ENCODE measurements around the gene CRACR2B.

Gene CRACR2B

GRCh38 chr11:811446-812245 lies 16.1 kb upstream of the CRACR2B start:
- DNase-seq = no peak

- DNase-seq = no peak
Observed at GRCh38 chr11:812390-812789, 15.3 kb upstream of the CRACR2B start.

DNA sequence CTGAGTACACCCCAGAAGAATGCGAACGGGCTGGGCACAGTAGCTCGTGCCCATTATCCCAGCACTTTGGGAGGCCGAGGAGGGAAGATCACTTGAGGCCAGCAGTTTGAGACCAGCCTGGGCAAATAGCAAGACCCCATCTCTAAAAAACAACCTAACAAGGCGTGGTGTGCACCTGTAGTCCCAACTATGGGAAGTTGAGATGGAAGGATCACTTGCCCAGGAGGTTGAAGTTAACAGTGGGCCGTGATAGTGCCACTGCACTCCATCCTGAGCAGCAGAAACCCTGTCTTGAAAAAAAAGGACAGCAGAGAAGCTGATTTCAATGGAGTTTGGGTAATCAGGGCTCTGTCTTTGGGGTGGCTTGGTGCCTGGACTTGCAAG lies 14.7 kb upstream of the CRACR2B start:
- no peak for DNase-seq

DNA sequence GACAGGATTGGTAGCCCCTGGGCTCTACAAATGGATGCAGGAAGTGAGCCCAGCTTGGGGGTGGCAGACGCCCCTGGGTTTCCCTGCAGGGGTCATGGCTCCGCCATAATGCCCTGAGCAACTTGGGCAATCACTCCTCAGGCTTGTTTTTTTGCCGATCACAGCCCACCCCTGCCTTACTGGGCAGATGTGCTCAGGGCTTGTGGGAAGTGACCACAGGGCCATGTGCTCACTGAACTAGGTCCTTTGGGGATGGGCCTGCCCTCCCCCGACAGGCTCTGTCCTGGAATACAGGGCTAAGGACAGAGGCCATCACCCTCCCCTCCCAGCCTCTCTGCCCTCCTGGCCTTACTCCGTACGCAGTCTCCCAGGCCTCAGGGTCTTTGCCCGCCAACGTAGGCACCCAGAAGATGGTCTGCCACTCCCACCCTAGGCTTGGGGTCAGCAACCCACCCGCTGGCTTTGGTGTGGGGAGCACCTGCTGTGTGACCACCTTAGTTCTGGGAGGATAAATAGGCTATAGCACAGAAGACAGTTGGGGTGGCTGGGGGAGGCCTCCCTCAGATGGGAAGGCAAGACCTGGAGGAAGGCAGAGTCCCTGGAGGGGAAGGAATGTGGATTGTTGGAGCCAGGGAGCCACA lies 14.1 kb upstream of the CRACR2B start:
- DNase-seq = no peak

- no peak for DNase-seq
Observed at GRCh38 chr11:815675-816432, 11.9 kb upstream of the CRACR2B start.

- no peak for DNase-seq
Observed at GRCh38 chr11:816433-816779, 11.3 kb upstream of the CRACR2B start.

DNA sequence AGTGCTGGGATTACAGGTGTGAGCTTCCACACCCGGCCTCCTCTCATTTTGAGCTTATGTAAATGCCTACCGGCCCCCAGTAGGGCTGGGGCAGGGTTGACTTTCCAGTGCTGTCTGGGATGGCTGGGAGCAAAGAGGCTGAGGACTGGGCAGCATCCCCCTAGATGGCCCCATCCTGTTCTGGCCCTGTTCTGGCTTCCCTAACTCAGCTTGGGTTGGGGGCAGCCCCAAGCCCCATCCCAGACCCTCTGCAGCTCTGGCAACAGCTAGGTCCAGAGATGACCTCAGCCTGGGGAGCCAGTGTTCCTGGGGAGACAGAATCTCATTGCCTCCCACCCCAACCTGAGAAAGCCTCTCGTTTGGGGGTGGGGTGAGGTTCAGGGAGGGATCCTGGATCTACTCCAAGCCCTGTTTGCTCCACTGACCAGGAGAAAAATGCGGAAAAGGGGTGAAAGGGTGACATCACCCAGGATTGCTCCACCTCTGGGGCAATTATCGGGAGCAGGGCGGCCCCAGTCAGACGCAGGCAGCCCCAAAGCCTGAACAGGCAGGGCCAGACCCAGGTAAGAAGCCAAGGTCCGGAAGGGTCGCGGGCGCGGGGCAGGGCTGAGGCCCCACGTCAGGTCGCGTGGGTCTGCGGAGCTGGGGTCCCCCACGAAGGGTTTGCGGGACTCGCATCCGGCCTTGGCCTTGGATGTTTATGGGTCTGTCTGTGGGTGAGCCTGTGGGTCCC lies 9.2 kb upstream of the CRACR2B start, which contains the start of gene PNPLA2:
PNPLA2 (plus strand) TSS at position 519 of the 733 bp plus-strand sequence. CDS start 805 bp downstream, outside the sequence.
- DNase-seq = peak; percentile 59

DNA sequence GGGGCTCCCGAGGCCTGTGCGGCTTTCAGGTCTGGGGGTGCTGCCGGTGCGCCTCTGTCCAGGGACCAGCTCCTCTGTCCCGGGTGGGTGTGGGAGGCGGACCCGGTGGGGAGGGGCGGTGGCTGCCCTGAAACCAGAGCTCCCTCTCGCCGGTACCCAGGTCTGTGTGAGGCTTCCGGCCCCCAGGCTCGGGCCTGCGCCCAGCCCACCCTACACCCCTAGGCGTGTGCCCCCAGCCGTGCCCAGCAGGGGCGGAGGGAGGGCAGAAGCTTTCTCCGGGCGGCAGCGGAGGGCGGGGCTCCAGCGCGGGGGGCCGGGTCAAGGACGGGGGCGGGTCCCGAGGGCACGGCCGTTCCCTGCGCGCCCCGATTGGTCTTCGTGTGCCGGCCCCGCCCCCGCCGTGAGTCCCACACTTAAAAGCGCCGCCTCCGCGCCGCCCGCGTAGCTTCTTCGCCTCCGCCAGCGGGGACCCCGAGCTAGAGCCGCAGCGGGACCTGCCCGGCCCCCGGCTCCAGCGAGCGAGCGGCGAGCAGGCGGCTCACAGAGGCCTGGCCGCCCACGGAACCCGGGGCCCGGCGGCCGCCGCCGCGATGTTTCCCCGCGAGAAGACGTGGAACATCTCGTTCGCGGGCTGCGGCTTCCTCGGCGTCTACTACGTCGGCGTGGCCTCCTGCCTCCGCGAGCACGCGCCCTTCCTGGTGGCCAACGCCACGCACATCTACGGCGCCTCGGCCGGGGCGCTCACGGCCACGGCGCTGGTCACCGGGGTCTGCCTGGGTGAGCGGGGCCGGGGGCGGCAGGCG lies 8.4 kb upstream of the CRACR2B start:
- DNase-seq = peak; percentile 89

- peak; percentile 61 for DNase-seq
Observed at GRCh38 chr11:819943-820649, 7.6 kb upstream of the CRACR2B start.

DNA sequence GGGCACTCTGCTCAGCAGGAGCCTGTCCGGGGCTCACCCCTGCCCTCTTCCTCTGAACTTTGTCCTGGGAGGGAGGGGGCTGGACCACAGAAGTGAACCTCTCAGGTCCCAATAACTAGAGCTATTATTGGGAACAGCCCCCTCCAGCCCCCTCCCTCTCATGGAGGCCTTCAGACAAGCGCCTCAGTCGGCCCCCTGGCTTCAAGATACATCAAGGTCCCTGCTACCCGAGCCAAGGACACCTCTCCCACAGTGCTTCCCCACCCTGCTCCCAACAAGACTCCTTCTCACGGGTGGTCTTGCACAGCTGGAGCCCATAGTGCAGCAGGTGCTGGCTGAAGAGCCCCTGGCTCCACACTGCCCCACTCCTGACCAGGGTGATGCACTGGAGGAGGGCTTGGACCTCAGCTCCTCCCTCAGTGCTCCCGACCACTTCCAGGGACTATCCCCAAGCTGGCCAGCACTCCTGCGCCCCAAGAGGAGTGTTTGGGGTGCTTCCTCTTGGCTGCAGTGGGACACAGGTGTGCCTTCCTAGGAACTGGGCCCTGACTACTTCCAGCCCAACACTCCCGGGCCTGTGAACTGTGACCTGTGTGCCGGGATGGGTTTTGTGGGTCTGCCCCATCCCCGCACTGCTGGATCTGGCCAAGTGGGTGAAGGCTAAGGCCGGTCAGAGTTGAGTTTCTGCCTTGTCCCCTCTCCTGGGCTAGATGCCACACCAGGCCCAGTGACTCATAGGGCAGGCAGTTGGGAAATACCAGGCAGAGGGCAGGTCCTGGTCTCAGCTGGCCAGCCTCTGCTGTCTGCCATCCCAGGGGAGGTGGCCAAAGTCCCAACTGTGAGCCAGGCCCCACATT lies 6.8 kb upstream of the CRACR2B start:
- DNase-seq = no peak

GRCh38 chr11:821512-822371 lies 6.0 kb upstream of the CRACR2B start:
- DNase-seq = no peak

DNA sequence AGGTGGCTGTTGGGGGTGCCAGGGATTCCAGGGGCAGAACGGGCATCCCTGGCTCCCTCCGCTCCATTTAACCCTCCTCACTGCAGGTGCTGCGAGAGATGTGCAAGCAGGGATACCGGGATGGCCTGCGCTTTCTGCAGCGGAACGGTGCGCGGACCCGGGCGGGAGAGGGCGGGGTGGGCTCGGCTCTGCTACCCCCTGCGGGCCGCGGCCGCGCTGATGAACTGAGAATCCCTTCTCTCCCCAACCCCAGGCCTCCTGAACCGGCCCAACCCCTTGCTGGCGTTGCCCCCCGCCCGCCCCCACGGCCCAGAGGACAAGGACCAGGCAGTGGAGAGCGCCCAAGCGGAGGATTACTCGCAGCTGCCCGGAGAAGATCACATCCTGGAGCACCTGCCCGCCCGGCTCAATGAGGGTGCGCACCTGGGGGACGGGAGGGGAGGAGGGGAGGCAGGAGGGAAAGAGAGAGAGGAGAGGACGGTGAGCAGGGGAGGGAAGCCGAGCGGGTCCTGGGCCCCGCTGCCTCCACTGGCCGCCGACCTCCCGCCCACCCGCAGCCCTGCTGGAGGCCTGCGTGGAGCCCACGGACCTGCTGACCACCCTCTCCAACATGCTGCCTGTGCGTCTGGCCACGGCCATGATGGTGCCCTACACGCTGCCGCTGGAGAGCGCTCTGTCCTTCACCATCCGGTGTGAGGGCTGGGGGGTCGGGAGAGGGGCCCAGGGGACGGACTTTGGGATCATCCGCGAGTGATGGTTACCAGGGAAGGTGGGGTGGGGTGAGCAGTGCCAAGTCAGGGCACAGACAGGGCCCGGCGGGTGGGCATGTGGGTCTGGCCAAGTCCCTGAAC lies 4.1 kb upstream of the CRACR2B start:
- no peak for DNase-seq

GRCh38 chr11:824292-824880 lies 3.3 kb upstream of the CRACR2B start:
- no peak for DNase-seq

- DNase-seq = no peak
Observed at GRCh38 chr11:824942-825341, 2.8 kb upstream of the CRACR2B start.

DNA sequence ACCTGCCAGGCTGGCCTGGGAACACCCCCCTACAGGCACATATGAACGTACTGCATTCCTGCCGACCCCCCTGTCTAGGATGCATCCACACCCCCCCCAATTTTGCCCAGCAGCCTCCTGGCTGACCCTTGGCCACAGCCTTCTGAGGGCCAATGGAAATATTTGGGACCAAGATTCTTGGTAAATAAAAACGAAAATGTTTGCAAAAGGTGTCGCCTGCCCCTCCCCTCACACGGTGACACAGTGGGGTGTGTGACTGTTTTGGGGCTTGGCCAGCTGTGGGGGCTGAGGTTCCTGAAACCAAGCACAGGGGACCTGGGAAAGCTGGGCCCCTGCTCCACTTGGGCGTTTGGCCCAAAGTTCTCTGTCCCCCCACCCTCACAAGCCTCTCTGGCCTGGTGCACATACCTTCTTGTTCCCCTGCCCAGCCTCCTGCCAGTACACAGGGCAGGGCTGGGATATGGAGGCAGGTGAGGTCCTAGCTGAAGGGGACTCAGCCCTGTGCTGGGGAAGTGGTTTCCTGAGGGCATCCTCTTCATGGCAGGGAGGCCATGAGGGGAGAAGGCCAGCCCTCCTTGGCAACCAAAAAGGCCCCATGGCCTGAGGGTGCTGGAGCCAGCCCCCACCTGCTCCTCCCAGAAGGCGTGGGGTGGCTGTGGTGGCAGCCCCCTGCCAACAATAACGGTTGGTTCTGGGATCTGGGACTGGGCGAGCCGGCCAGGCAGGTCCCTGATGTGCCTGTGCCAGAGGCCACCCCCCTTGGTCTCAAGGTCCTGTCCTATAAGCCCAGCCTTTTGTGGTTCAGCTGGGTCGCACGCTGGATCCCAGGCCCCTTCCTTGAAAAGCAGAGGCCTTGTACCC lies 2.1 kb upstream of the CRACR2B start:
- DNase-seq = no peak

DNA sequence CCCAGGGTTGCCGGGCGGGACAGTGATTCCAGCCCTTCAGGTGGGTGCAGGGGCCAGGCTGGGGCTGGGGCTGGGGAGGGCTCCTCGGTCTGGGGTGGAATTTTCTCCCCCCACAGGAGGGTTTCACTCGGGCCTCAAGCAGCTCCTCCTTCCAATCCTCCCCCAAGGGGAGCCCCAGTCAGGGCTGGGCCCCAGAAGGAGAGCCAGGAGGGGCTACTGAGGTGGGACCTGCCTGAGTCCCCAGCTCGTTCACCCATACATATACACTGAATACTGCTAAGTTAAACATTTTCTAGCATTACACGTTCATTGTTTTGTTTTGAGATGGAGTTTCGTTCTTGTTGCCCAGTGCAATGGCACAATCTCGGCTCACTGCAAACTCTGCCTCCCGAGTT lies 1.5 kb upstream of the CRACR2B start:
- DNase-seq = no peak

- no peak for DNase-seq
Observed at GRCh38 chr11:826836-827145, 928 bp upstream of the CRACR2B start.

Measured in fibroblast of skin of right biceps (primary cell).